GM03348 (cell line): ENCODE results near the gene RAD51B.
"Not testable (repeated sequence)": the region's sequence is repeated elsewhere in the genome, so short reads cannot be mapped to it uniquely, and the experiment has no call there.

Source experiments
- DNase-seq: peaks from one replicate; pipeline ENCODE4 v3.0.0; 2012; ENCODE audit warnings: low spot score

Gene RAD51B

GRCh38 chr14:68027276-68027675 is 207.7 kb downstream of the RAD51B start:
- DNase-seq: no peak

GRCh38 chr14:68028075-68028474 is 208.5 kb downstream of the RAD51B start:
- no peak for DNase-seq

GRCh38 chr14:68031011-68031410 is 211.4 kb downstream of the RAD51B start:
- DNase-seq: not testable (repeated sequence)

- DNase-seq: no peak
Measured at GRCh38 chr14:68032154-68032553, 212.6 kb downstream of the RAD51B start.

- no peak for DNase-seq
Measured at GRCh38 chr14:68033336-68033932, 213.9 kb downstream of the RAD51B start.

- DNase-seq: no peak
Measured at GRCh38 chr14:68034896-68035295, 215.3 kb downstream of the RAD51B start.

- DNase-seq: no peak
Measured at GRCh38 chr14:68036202-68036601, 216.6 kb downstream of the RAD51B start.

GRCh38 chr14:68039593-68039992 is 220.0 kb downstream of the RAD51B start:
- DNase-seq: no peak

- DNase-seq: no peak
Measured at GRCh38 chr14:68040633-68041369, 221.2 kb downstream of the RAD51B start.

- DNase-seq: no peak
Measured at GRCh38 chr14:68041876-68042354, 222.3 kb downstream of the RAD51B start.

- no peak for DNase-seq
Measured at GRCh38 chr14:68042586-68043210, 223.1 kb downstream of the RAD51B start.

- no peak for DNase-seq
Measured at GRCh38 chr14:68043752-68044151, 224.2 kb downstream of the RAD51B start.

GRCh38 chr14:68047906-68048305 is 228.3 kb downstream of the RAD51B start:
- DNase-seq: peak; percentile 17

GRCh38 chr14:68048815-68049214 is 229.2 kb downstream of the RAD51B start:
- DNase-seq: not testable (repeated sequence)

- no peak for DNase-seq
Measured at GRCh38 chr14:68050177-68050576, 230.6 kb downstream of the RAD51B start.

GRCh38 chr14:68051146-68051545 is 231.6 kb downstream of the RAD51B start:
- no peak for DNase-seq

GRCh38 chr14:68060198-68060597 is 240.6 kb downstream of the RAD51B start:
- no peak for DNase-seq

- no peak for DNase-seq
Measured at GRCh38 chr14:68062651-68063050, 243.1 kb downstream of the RAD51B start.

GRCh38 chr14:68065322-68065721 is 245.7 kb downstream of the RAD51B start:
- DNase-seq: no peak

GRCh38 chr14:68074765-68075381 is 255.3 kb downstream of the RAD51B start:
- no peak for DNase-seq

- DNase-seq: no peak
Measured at GRCh38 chr14:68075382-68076029, 255.9 kb downstream of the RAD51B start.

- peak; percentile 21 for DNase-seq
Measured at GRCh38 chr14:68076451-68076850, 256.9 kb downstream of the RAD51B start.
